ENCODE results near the gene AMMECR1. TPM values are rescaled to one million over a fixed set of nuclear protein-coding genes. Genes with fewer than 3 reads are reported as not detected.

Gene AMMECR1
- total and polyA plus RNA-seq, 2 of the 8 experiments (the other 6 are each of a cell fraction or from before 2014, with no cell fraction given): 10.2 to 21.2 TPM

GRCh38 chrX:110250847-110251246 lies 67.0 kb downstream of the AMMECR1 start:
- H3K9ac ChIP-seq (replicated peaks in 1 of 4; ENCODE audit: extremely low read depth in 1 of 4, low read depth in 3 of 4, low read length in 3 of 4): no peak overlapping the region
- H4K91ac ChIP-seq (replicated peaks; ENCODE audit: insufficient read length, low read length): no peak overlapping the region
- POLR2A ChIA-PET (ENCODE audit: partially characterized antibody): no interaction called here
- TF ChIP-seq JUND (IDR thresholded peaks at IDR 0.05; ENCODE audit: low read length) (no peak), YY1 (IDR thresholded peaks at IDR 0.05; ENCODE audit: low read depth, low read length) (no peak), KDM4A (IDR thresholded peaks at IDR 0.05; ENCODE audit: low read depth, low read length, severe bottlenecking) (no peak), KDM5A (IDR thresholded peaks at IDR 0.05; ENCODE audit: low read length) (no peak), CBX8 (IDR thresholded peaks at IDR 0.05; ENCODE audit: borderline replicate concordance, low read depth, low read length) (no peak), SIX5 (IDR thresholded peaks at IDR 0.05; ENCODE audit: low read depth, low read length) (no peak), BCL11A (IDR thresholded peaks at IDR 0.05; ENCODE audit: low read depth in 2 of 2, low read length in 2 of 2) (no peak), EGR1 (IDR thresholded peaks at IDR 0.05; ENCODE audit: borderline replicate concordance, low read depth, low read length) (no peak), SIRT6 (IDR thresholded peaks at IDR 0.05; ENCODE audit: low read length) (no peak), SP2 (IDR thresholded peaks at IDR 0.05; ENCODE audit: low read length) (no peak), MAFK (IDR thresholded peaks at IDR 0.05; ENCODE audit: low read depth, low read length) (no peak), RFX5 (IDR thresholded peaks at IDR 0.05; ENCODE audit: borderline replicate concordance, low read depth, low read length) (no peak)
- TF ChIP-seq, protein P1, sequence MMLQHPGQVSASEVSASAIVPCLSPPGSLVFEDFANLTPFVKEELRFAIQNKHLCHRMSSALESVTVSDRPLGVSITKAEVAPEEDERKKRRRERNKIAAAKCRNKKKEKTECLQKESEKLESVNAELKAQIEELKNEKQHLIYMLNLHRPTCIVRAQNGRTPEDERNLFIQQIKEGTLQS (IDR thresholded peaks at IDR 0.05; ENCODE audit: insufficient read depth, low read depth, low read length): no peak
- TF ChIP-seq, protein P2, sequence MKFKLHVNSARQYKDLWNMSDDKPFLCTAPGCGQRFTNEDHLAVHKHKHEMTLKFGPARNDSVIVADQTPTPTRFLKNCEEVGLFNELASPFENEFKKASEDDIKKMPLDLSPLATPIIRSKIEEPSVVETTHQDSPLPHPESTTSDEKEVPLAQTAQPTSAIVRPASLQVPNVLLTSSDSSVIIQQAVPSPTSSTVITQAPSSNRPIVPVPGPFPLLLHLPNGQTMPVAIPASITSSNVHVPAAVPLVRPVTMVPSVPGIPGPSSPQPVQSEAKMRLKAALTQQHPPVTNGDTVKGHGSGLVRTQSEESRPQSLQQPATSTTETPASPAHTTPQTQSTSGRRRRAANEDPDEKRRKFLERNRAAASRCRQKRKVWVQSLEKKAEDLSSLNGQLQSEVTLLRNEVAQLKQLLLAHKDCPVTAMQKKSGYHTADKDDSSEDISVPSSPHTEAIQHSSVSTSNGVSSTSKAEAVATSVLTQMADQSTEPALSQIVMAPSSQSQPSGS (IDR thresholded peaks at IDR 0.05; ENCODE audit: low read length): no peak

More at GRCh38 chrX:110250847-110251246, 67.0 kb downstream of the AMMECR1 start:
- FAIRE-seq: no peak
- Histone ChIP-seq H4K8ac (ENCODE audit: extremely low read depth, insufficient read depth, low read length) (no peak overlapping the region), H3K18ac (ENCODE audit: extremely low read depth, low read length) (no peak overlapping the region), H3K14ac (ENCODE audit: insufficient read length) (no peak overlapping the region), H3K56ac (replicated peaks; ENCODE audit: insufficient read length, low read depth, low read length) (no peak overlapping the region), H2AFZ (ENCODE audit: low read length) (no peak overlapping the region), H2BK12ac (ENCODE audit: low read depth, low read length) (no peak overlapping the region), H3K4me1 (replicated peaks in 1 of 4; ENCODE audit: control insufficient read depth in 3 of 4, insufficient read depth in 4 of 4, low read length in 3 of 4) (peaks cover 0 to 3% (median 0%) of the 10 kb centered on the region in 4 experiments; a peak in 2 of 7 replicates), H3K23me2 (ENCODE audit: low read depth, low read length) (no peaks in the 10 kb centered on the region), H4K5ac (ENCODE audit: insufficient read length, low read depth, low read length) (no peak overlapping the region), H2AK5ac (ENCODE audit: low read depth, low read length) (no peak overlapping the region), H4K20me1 (replicated peaks in 1 of 2; ENCODE audit: control insufficient read depth in 1 of 2, insufficient read depth in 2 of 2, low read length in 2 of 2) (no peaks in the 10 kb centered on the region), H2BK120ac (replicated peaks; ENCODE audit: low read depth, low read length) (no peak overlapping the region), H2BK20ac (ENCODE audit: low read length) (no peak overlapping the region), H3K79me2 (ENCODE audit: control insufficient read depth in 1 of 2, insufficient read depth in 2 of 2, low read length in 2 of 2) (no peaks in the 10 kb centered on the region; a peak in 1 of 4 replicates), H3K9me3 (ENCODE audit: insufficient read depth in 2 of 2, low read depth in 1 of 2, low read length in 1 of 2) (no peaks in the 10 kb centered on the region), H3K4me2 (ENCODE audit: insufficient read depth in 1 of 2, low read depth in 2 of 2, low read length in 2 of 2) (no peak overlapping the region), H3K4me3 (ENCODE audit: extremely low read depth in 1 of 4, insufficient read depth in 2 of 4, low read depth in 3 of 4, low read length in 4 of 4) (no peak overlapping the region), H3K27ac (ENCODE audit: low read depth, low read length) (no peak overlapping the region), H3K36me3 (ENCODE audit: control insufficient read depth in 2 of 4, insufficient read depth in 4 of 4, low read length in 3 of 4) (no peaks in the 10 kb centered on the region), H3K23ac (ENCODE audit: insufficient read length) (no peak overlapping the region), H3K4ac (replicated peaks; ENCODE audit: insufficient read length, low read depth, low read length) (no peak overlapping the region), H2BK15ac (ENCODE audit: low read length) (no peak overlapping the region), H3K27me3 (replicated peaks in 1 of 4; ENCODE audit: control insufficient read depth in 3 of 4, extremely low read depth in 1 of 4, insufficient read depth in 3 of 4, low read length in 3 of 4) (no peaks in the 10 kb centered on the region), H2BK5ac (ENCODE audit: low read depth, low read length) (no peak overlapping the region), H3K79me1 (ENCODE audit: low read depth, low read length) (no peaks in the 10 kb centered on the region)
- WGBS, 2 experiments (ENCODE audit: extremely low coverage in 1 of 2, insufficient coverage in 1 of 2, insufficient read length in 1 of 2, insufficient replicate concordance in 2 of 2, low coverage in 1 of 2, low lambda C conversion rate in 2 of 2, missing lambda C conversion rate in 1 of 2): 100% methylated on average over 1 of the region's 1 CpG; no CpG with 5 or more reads in 1 of the 2 experiments
- DNase-seq (ENCODE audit: low read depth in 1 of 2, low spot score in 2 of 2): no peak
- CTCF ChIA-PET (ENCODE audit: partially characterized antibody): no interaction called here
